GM12872 (cell line): ENCODE measurements around the gene NIT1.

Source experiments
- TF ChIP-seq, protein P1 (sequence below): IDR thresholded peaks from 3 replicates; pipeline ENCODE4 v1.5.1; 2011; ENCODE audit warnings: low read depth, mild to moderate bottlenecking, low read length, moderate library complexity; ENCODE audit not compliant: insufficient read depth

NIT1 gene

DNA sequence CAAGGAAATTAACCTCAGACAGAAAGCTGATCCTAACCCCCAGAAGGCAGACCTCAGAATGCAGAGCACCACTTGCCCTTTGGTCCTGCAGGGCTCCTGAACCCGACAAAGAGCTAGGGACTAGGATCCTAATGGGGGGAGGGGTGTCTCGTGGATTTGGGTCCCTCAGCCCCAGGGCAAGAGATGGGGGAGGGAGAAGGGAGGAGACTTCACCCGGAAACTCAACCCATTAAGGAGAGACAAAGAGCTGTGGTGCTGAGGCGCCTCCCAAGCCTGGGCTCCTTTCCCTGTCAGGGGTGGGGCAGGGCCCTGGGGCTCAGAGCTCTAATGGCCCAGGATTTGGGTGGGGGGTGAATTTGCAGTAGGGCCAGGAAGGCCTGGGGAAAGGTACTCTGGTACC is 31.4 kb upstream of the NIT1 start:
- TF ChIP-seq, protein P1, sequence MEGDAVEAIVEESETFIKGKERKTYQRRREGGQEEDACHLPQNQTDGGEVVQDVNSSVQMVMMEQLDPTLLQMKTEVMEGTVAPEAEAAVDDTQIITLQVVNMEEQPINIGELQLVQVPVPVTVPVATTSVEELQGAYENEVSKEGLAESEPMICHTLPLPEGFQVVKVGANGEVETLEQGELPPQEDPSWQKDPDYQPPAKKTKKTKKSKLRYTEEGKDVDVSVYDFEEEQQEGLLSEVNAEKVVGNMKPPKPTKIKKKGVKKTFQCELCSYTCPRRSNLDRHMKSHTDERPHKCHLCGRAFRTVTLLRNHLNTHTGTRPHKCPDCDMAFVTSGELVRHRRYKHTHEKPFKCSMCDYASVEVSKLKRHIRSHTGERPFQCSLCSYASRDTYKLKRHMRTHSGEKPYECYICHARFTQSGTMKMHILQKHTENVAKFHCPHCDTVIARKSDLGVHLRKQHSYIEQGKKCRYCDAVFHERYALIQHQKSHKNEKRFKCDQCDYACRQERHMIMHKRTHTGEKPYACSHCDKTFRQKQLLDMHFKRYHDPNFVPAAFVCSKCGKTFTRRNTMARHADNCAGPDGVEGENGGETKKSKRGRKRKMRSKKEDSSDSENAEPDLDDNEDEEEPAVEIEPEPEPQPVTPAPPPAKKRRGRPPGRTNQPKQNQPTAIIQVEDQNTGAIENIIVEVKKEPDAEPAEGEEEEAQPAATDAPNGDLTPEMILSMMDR = no peak

DNA sequence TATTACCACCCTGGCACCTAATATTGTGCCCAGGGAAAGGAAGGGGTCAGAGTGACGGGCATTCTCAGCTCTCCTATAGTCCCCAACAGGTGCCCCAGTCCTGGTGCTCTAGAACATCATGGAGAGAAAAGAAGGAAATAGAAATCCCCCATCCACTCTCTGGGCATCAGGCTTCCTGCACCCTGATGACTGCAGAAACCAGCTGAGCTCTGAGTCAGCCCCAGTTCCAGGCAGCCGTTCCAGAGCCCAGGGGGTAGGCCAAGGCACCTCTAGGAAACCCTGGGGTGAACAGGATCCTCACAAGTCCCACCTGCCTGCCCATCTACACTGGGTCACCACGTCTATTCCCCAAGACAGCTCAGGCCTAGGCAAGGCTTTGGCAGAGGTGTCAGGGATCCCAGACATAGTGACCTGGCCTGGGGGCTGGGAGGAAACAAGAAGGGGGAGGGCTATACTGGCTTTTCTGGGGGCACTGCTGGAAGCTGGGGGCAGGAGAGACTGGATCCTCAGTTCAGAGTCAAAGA is 29.3 kb upstream of the NIT1 start:
- TF ChIP-seq, protein P1 = no peak

DNA sequence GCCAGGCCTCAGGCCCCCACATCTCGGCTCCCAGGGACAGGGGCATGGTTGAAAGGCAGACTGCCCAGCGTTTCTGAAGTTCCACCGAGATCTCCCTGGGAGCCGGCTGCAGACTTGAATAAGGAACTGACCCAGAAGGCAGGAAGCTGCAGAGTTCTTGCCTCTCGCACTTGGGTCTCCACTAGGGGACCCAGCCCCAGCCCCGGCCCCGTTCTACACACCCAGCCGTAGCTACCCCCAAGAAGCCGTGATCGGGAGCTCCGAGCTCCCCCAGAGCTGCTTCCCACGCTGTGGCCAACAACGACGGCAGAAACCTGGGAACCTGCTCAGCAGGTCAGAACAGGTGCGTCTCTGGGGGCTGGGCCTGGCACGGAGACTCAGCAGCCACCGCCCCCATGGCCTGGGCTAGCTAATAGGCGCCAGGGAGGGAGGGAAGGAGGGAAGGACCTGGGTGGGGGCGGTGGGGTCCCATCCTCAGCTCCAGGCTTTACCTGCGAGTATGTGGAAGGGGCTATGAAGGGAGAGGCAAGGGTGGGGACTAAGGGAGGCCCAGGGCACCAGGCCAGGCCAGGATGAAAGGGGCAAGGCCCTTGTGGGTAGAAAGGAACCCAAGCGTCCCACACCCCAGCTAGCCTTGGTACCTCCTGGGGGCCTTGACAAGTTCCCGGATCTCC is 28.5 kb upstream of the NIT1 start, which contains the start of gene NECTIN4:
Gene NECTIN4, minus strand, starts transcription at position 308 of the 674 bp plus-strand sequence. Its CDS starts 262 bp downstream, at position 46.
- TF ChIP-seq, protein P1 = no peak

DNA sequence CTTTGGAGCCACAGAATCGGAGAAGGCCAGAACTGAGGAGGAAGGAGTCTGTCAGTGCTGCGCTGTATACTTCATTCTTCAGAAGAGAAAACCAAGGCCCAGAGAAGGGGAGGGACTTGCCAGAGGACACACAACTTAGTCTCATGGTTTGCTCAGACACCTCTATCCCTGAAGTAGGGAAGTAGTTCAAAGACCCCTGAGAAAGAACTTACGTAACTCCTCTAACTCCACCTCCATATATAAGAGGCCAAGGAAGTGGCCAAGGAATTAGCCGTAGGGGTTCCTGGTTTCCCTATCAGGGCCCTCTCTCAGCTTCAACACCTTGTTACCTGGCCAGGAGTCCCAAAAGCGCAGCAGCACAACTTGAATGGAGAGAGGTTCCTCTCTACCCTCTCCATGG is 28.0 kb upstream of the NIT1 start:
- TF ChIP-seq, protein P1 = no peak

DNA sequence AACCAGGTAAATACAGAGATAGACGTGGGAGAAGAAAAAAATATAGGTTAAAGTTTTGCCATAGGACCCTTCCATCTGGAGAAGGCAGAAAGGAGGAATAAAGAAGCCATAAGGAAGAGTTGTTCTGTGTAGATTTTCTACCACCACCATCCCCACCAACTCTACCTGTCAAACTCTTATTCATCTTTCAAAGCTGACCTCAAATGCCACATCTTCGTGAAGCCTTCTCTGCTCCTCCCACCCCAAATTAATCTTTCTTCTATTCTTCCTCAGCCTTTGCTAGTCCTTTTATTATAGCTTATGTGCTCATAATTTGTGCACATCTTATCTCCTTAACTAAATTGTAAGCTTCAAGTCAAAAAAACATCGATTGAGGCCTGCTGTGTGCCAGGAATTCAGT is 27.3 kb upstream of the NIT1 start:
- TF ChIP-seq, protein P1 = no peak

DNA sequence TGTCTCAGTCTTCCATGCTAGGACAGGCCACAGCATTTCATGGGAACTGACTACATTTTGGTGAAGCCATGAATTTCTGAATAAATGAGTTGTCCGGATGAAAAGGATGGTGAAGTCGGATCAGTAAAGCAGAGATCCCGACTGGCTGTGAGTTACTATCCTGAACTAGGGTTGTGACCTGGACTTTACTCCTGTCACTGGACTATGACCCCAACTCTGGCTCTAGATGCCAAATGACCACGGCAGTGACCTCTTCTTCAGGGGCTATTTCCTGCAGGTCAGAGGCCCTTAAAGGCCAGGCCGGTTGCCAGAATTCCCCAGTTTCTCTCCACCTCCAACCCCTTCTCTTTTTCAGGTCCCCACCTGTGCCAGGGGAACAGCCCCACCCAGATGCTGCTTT is 26.8 kb upstream of the NIT1 start:
- TF ChIP-seq, protein P1 = no peak

DNA sequence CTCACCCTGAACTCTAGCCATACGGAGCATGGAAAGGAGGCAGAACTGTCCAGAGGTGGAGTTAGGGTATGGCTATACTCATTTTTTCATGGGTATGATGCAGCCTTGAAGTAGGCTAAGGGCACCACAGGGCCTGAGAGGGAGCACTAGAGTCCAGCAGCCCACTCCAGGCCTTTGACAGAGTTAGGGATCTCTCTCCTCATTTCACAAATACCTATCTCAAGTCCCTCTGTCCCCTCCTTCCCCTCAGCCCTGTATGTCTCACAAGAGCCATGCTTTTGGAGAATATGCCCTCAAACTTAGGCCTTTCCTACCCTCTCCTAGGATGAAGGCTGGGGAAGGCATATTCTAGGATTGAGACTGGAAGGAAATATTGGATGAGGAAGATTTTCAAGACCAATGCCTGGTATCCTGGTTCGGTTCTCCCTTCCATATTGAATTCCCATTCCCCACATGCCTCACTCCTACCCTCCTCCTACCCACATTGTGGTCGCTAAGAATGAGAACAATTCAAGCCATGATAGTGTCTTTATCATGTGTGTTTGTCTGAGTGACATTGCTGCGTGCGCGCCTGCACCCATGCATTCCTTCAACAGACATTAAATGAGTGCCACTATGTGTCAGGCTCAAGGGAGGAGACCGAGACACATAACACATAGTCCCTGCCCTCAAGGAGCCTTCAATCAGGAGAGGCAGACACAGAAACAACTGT is 26.0 kb upstream of the NIT1 start:
- TF ChIP-seq, protein P1 = no peak
